HCT116 (cell line): ENCODE measurements around the gene TMEM26.

Experiments used
- CEBPB ChIP-seq: IDR thresholded peaks from 2 replicates; pipeline ENCODE4 v1.6.1; 2012; ENCODE audit warnings: low read depth
- POLR2A ChIP-seq: IDR thresholded peaks from 2 replicates; pipeline ENCODE4 v1.7.0; 2011; ENCODE audit warnings: borderline replicate concordance; ENCODE audit not compliant: insufficient read depth, insufficient read length; ENCODE audit errors: extremely low read depth
- TF ChIP-seq, protein P1 (sequence below), 3 experiments: fragments of 200-600 bp in 1 of 3; sonication (generic) in 1 of 3; IDR thresholded peaks in 2 of 3; conservative IDR thresholded peaks in 1 of 3; 2 replicates each; pipeline ENCODE4 v1.5.1; 2012 to 2017; ENCODE audit warnings: low read depth in 2 of 3, low read length in 2 of 3, antibody characterized with exemption in 1 of 3, borderline replicate concordance in 1 of 3, control low read depth in 1 of 3, mild to moderate bottlenecking in 1 of 3, mixed read lengths in 1 of 3, mixed run types in 1 of 3, moderate library complexity in 1 of 3; ENCODE audit not compliant: insufficient read depth in 1 of 3

DNA sequence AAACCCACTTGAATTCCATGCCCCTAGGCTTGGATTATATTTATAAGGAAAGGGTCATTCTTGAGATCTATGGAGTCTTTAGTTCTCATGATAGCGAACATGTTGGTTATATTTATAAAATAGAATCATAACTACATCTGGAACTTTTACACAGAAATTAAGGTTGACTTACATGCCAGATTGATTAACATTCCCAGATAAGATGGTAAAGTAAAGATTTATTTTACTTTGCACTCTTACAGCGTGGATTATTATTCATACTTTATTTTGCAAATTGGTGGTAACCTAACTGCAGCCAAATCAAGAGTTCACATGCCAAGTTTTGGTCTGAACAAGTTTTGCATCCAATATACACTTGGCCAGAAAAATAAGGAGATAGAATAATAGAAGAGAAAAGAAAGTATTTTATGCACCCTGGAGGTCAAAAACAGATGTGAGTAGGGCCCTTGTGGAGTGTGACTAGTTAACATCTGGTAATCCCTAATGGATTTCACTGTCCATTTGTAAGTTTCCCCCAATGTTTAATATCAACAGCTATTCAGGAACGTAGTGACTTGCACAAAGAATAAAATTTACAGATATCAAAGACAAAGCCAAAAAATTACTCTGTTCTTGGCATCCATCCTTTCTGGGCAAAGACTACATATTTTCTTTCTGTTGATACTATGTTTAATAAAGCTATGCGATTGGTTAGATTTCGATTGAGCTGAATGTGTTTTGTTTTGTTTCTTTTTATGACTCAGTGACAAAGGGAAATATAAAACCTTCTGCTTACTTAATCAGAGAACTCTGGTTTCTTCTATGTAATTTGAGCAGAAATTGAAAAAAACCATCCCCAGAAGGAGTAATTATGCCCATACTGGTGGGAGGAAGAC, 10.1 kb upstream of the TMEM26 start:
- TF ChIP-seq, protein P1, sequence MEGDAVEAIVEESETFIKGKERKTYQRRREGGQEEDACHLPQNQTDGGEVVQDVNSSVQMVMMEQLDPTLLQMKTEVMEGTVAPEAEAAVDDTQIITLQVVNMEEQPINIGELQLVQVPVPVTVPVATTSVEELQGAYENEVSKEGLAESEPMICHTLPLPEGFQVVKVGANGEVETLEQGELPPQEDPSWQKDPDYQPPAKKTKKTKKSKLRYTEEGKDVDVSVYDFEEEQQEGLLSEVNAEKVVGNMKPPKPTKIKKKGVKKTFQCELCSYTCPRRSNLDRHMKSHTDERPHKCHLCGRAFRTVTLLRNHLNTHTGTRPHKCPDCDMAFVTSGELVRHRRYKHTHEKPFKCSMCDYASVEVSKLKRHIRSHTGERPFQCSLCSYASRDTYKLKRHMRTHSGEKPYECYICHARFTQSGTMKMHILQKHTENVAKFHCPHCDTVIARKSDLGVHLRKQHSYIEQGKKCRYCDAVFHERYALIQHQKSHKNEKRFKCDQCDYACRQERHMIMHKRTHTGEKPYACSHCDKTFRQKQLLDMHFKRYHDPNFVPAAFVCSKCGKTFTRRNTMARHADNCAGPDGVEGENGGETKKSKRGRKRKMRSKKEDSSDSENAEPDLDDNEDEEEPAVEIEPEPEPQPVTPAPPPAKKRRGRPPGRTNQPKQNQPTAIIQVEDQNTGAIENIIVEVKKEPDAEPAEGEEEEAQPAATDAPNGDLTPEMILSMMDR (IDR thresholded peaks at IDR 0.05 in 2 of 3, conservative IDR thresholded peaks at IDR 0.05 in 1 of 3; ENCODE audit: borderline replicate concordance in 1 of 3, insufficient read depth in 1 of 3, low read depth in 2 of 3, low read length in 2 of 3) = no peak
- TF ChIP-seq CEBPB (no peak), POLR2A (no peak)
